HFF-Myc (cell line): ENCODE results near the gene LPCAT1.
"Not testable (repeated sequence)": the region's sequence is repeated elsewhere in the genome, so short reads cannot be mapped to it uniquely, and the experiment has no call there.

Experiments
- DNase-seq: peaks from one replicate; pipeline ENCODE4 v3.0.0-alpha.2; 2011; ENCODE audit warnings: low read depth; ENCODE audit errors: extremely low read depth
- H3K4me3 ChIP-seq: replicated peaks from 2 replicates; pipeline ENCODE4 v1.5.1; 2011; ENCODE audit warnings: low read depth, mild to moderate bottlenecking, control low read depth, low read length
- CTCF ChIP-seq: IDR thresholded peaks from 2 replicates; pipeline ENCODE4 v1.5.1; 2012; ENCODE audit warnings: mild to moderate bottlenecking, low read depth, low read length, control low read depth; ENCODE audit errors: missing control alignments

Gene LPCAT1

GRCh38 chr5:1519631-1520210, 4.0 kb downstream of the LPCAT1 start:
- no peak for DNase-seq
- TF ChIP-seq CTCF, result no peak
- no peak overlapping the region for H3K4me3 ChIP-seq

GRCh38 chr5:1517838-1518237, 5.9 kb downstream of the LPCAT1 start:
- no peak for DNase-seq
- TF ChIP-seq CTCF, result no peak
- no peak overlapping the region for H3K4me3 ChIP-seq

GRCh38 chr5:1516615-1517601, 6.9 kb downstream of the LPCAT1 start:
- DNase-seq, result no peak

GRCh38 chr5:1515921-1516571, 7.7 kb downstream of the LPCAT1 start:
- no peak for DNase-seq
- no peak overlapping the region for H3K4me3 ChIP-seq
- TF ChIP-seq CTCF, result no peak

More at GRCh38 chr5:1516615-1517601, 6.9 kb downstream of the LPCAT1 start:
- no peak overlapping the region for H3K4me3 ChIP-seq
- no peak for TF ChIP-seq CTCF

- TF ChIP-seq CTCF, result no peak
- no peak overlapping the region for H3K4me3 ChIP-seq
- no peak for DNase-seq
Observed at GRCh38 chr5:1515311-1515920, 8.3 kb downstream of the LPCAT1 start.

- DNase-seq, H3K4me3 ChIP-seq: not testable (repeated sequence)
Observed at GRCh38 chr5:1514819-1515310, 8.9 kb downstream of the LPCAT1 start.
